BE2C (cell line): ENCODE measurements around the gene METAP1.
A peak's percentile ranks its signal among the peaks of the same experiment; 100 is the strongest.
"Not testable (repeated sequence)": the region's sequence is repeated elsewhere in the genome, so short reads cannot be mapped to it uniquely, and the experiment has no call there.

ENCODE experiments used
- DNase-seq: peaks from one replicate; pipeline ENCODE4 v3.0.0-alpha.2; 2020
- H3K27me3 ChIP-seq: fragments of 250-450 bp; sonication (Bioruptor Pico); 2 replicates; pipeline ENCODE4 v1.5.1; 2020; ENCODE audit warnings: mild to moderate bottlenecking
- H3K36me3 ChIP-seq: fragments of 250-450 bp; sonication (Bioruptor Pico); 2 replicates; pipeline ENCODE4 v1.5.1; 2020; ENCODE audit warnings: mild to moderate bottlenecking
- H3K4me1 ChIP-seq: fragments of 250-450 bp; sonication (Bioruptor Pico); 2 replicates; pipeline ENCODE4 v1.5.1; 2020
- H3K4me3 ChIP-seq: 2 replicates; pipeline ENCODE4 v1.5.1; 2011; ENCODE audit warnings: low read depth, low read length
- H3K9me3 ChIP-seq: fragments of 250-450 bp; sonication (Bioruptor Pico); 2 replicates; pipeline ENCODE4 v1.5.1; 2020
- CTCF ChIP-seq: IDR thresholded peaks from 2 replicates; pipeline ENCODE4 v1.5.1; 2012; ENCODE audit warnings: mild to moderate bottlenecking, low read depth, low read length

METAP1 gene

GRCh38 chr4:99008051-99008450, 12.5 kb downstream of the METAP1 start:
- TF ChIP-seq CTCF = no peak

GRCh38 chr4:99011910-99012309, 16.4 kb downstream of the METAP1 start:
- Histone ChIP-seq H3K9me3 (no peaks in the 10 kb centered on the region), H3K4me1 (no peaks in the 10 kb centered on the region), H3K27me3 (no peaks in the 10 kb centered on the region), H3K4me3 (no peak overlapping the region), H3K36me3 (peaks cover 2% of the 10 kb centered on the region; the same call in 1 of the 2 replicates)
- DNase-seq = no peak
- no peak for TF ChIP-seq CTCF

More at GRCh38 chr4:99008051-99008450, 12.5 kb downstream of the METAP1 start:
- no peak overlapping the region for H3K4me3 ChIP-seq
- no peaks in the 10 kb centered on the region for H3K27me3 ChIP-seq
- H3K4me1 ChIP-seq = no peaks in the 10 kb centered on the region
- H3K9me3 ChIP-seq = no peaks in the 10 kb centered on the region
- H3K36me3 ChIP-seq = no peaks in the 10 kb centered on the region; the same call in 1 of the 2 replicates
- DNase-seq = no peak

GRCh38 chr4:99013402-99013843, 17.9 kb downstream of the METAP1 start:
- Histone ChIP-seq H3K4me3 (no peak overlapping the region), H3K36me3 (peaks cover 4% of the 10 kb centered on the region; the same call in 1 of the 2 replicates), H3K27me3 (no peaks in the 10 kb centered on the region), H3K9me3 (no peaks in the 10 kb centered on the region), H3K4me1 (no peaks in the 10 kb centered on the region; the same call in 1 of the 2 replicates)
- DNase-seq = no peak
- TF ChIP-seq CTCF = no peak

GRCh38 chr4:99013884-99014523, 18.5 kb downstream of the METAP1 start:
- no peak for DNase-seq
- TF ChIP-seq CTCF = no peak
- Histone ChIP-seq H3K4me3 (no peak overlapping the region), H3K27me3 (no peaks in the 10 kb centered on the region), H3K9me3 (no peaks in the 10 kb centered on the region), H3K36me3 (peaks cover 4% of the 10 kb centered on the region; the same call in 1 of the 2 replicates), H3K4me1 (no peaks in the 10 kb centered on the region; the same call in 1 of the 2 replicates)

- no peak for DNase-seq
- no peak for TF ChIP-seq CTCF
- Histone ChIP-seq H3K9me3 (no peaks in the 10 kb centered on the region), H3K4me3 (no peak overlapping the region), H3K4me1 (peaks cover 2% of the 10 kb centered on the region), H3K36me3 (0 out of 2 replicates have a peak, but pooled peaks cover 4% of the 10 kb centered on the region), H3K27me3 (no peaks in the 10 kb centered on the region)
Measured at GRCh38 chr4:99021386-99021785, 25.9 kb downstream of the METAP1 start.

GRCh38 chr4:99022566-99022965, 27.0 kb downstream of the METAP1 start:
- no peak for DNase-seq
- Histone ChIP-seq H3K9me3 (no peaks in the 10 kb centered on the region), H3K27me3 (no peaks in the 10 kb centered on the region), H3K36me3 (no peaks in the 10 kb centered on the region), H3K4me1 (peaks cover 2% of the 10 kb centered on the region; the same call in 1 of the 2 replicates), H3K4me3 (peak overlapping the region; percentile 28; the same call in 1 of the 2 replicates)
- no peak for TF ChIP-seq CTCF

GRCh38 chr4:99023800-99024251, 28.3 kb downstream of the METAP1 start:
- H3K4me3 ChIP-seq, H3K9me3 ChIP-seq, H3K36me3 ChIP-seq, H3K4me1 ChIP-seq, DNase-seq, H3K27me3 ChIP-seq: not testable (repeated sequence)
